H1 (cell line): Measurements from ENCODE around the gene SRMS. TPM values are rescaled to one million over a fixed set of nuclear protein-coding genes. Genes with fewer than 3 reads are reported as not detected.

Source experiments
- ATF3 ChIP-seq: IDR thresholded peaks from 2 replicates; pipeline ENCODE4 v1.6.1; 2011; ENCODE audit warnings: low read depth, mild to moderate bottlenecking, low read length; ENCODE audit not compliant: insufficient read depth
- BACH1 ChIP-seq: IDR thresholded peaks from 2 replicates; pipeline ENCODE4 v1.6.1; 2012; ENCODE audit warnings: low read length, improper control_type of control experiment
- BCL11A ChIP-seq, 2 experiments: IDR thresholded peaks; one replicate each; pipeline ENCODE4 v1.6.1; 2011; ENCODE audit warnings: low read depth in 2 of 2, low read length in 2 of 2, mild to moderate bottlenecking in 2 of 2
- CHD7 ChIP-seq: fragments of 300-600 bp; sonication (generic); IDR thresholded peaks from 2 replicates; pipeline ENCODE4 v1.7.1; 2012; ENCODE audit warnings: low read length, moderate library complexity, mild to moderate bottlenecking, inconsistent platforms; ENCODE audit not compliant: insufficient replicate concordance
- CTBP2 ChIP-seq: IDR thresholded peaks from 2 replicates; pipeline ENCODE4 v1.7.0; 2011; ENCODE audit warnings: borderline replicate concordance, mild to moderate bottlenecking, moderate library complexity, mixed read lengths, low read length; ENCODE audit not compliant: insufficient read depth, insufficient read length
- EGR1 ChIP-seq: IDR thresholded peaks from 2 replicates; pipeline ENCODE4 v1.6.1; 2011; ENCODE audit warnings: low read depth, low read length, borderline replicate concordance
- HDAC6 ChIP-seq: IDR thresholded peaks from one replicate; pipeline ENCODE4 v1.7.1; 2012; ENCODE audit warnings: low read depth, mild to moderate bottlenecking, inconsistent platforms, low read length, moderate library complexity
- JUN ChIP-seq: IDR thresholded peaks from 2 replicates; pipeline ENCODE4 v1.6.1; 2011; ENCODE audit warnings: low read depth, mild to moderate bottlenecking, improper control_type of control experiment, low read length
- SIN3A ChIP-seq, 2 experiments: IDR thresholded peaks in 1 of 2; conservative IDR thresholded peaks in 1 of 2; 2 replicates each; pipeline ENCODE4 v1.6.1; 2011 to 2012; ENCODE audit warnings: low read length in 2 of 2, improper control_type of control experiment in 1 of 2, low read depth in 1 of 2, mild to moderate bottlenecking in 1 of 2
- polyA plus RNA-seq, 7 experiments: library from polyadenylated mRNA; depleted of rRNA in 3 of 7; stranded (reverse) in 5 of 7; unstranded in 2 of 7; fragments of >200 nt in 5 of 7; fragments of 200-250 nt in 2 of 7; gene quantifications; 1 replicate in 5 of 7; 2 replicates in 1 of 7; 4 replicates in 1 of 7; pipeline versions ENCODE4 v1.2.1 to v1.2.3, GENCODE V29; 2011 to 2013; ENCODE audit warnings: missing spikeins in 2 of 7, mixed read lengths in 2 of 7
- total RNA-seq: library from RNA; stranded (reverse); fragmentation: NEBNext Ultra II Directional; extraction: Animal tissue kit (Norgen Biotek cat#: 25700); gene quantifications from 2 replicates; pipeline ENCODE4 v1.2.1, GENCODE V29; 2021

Gene SRMS
- total and polyA plus RNA-seq, 2 of the 8 experiments (the other 6 are each of a cell fraction or from before 2014, with no cell fraction given) = 0.39 to 0.76 TPM

GRCh38 chr20:63546256-63546955 is 1.1 kb downstream of the SRMS start (continued):
- TF ChIP-seq CHD7 = no peak
- no peak for TF ChIP-seq BACH1
- no peak for TF ChIP-seq HDAC6
- no peak for TF ChIP-seq BCL11A (IDR thresholded peaks at IDR 0.05; ENCODE audit: low read depth in 2 of 2, low read length in 2 of 2)
- no peak for TF ChIP-seq CTBP2
- no peak for TF ChIP-seq SIN3A (conservative IDR thresholded peaks at IDR 0.05 in 1 of 2, IDR thresholded peaks at IDR 0.05 in 1 of 2; ENCODE audit: low read depth in 1 of 2, low read length in 2 of 2)
- no peak for TF ChIP-seq JUN
- TF ChIP-seq ATF3 = no peak
- TF ChIP-seq EGR1 = no peak
